ENCODE results near the gene ZC3H18. TPM values are rescaled to one million over a fixed set of nuclear protein-coding genes. Genes with fewer than 3 reads are reported as not detected.
A peak's percentile ranks its signal among the peaks of the same experiment; 100 is the strongest.

The ZC3H18 gene
- total RNA-seq, 1 experiment from 2014 or later, result 57.8 TPM

- H3K27me3 ChIP-seq (ENCODE audit: insufficient read depth, low read length), result peaks cover under 1% of the 10 kb centered on the region; the same call in 1 of the 2 replicates
- H3K4me1 ChIP-seq (ENCODE audit: control insufficient read depth in 1 of 2, insufficient read depth in 2 of 2, low read length in 2 of 2), result peaks cover 2 to 3% of the 10 kb centered on the region in 2 experiments
- no peaks in the 10 kb centered on the region for H4K20me1 ChIP-seq (ENCODE audit: insufficient read depth)
- no peak overlapping the region for H3K27ac ChIP-seq (ENCODE audit: low read depth, low read length)
- H3K4me3 ChIP-seq (replicated peaks in 1 of 2; ENCODE audit: low read depth in 1 of 2, low read length in 2 of 2), result no peak overlapping the region
- ChIA-PET RAD21 (ENCODE audit: low non-redundant PET in 1 of 2, low total read pairs in 2 of 2, uncharacterized antibody in 2 of 2, unreplicated experiment in 2 of 2) (no interaction called here), POLR2A (no interaction called here), CTCF (interaction anchor here (1.1 kb wide), 1 partner anchor 19 kb away, joined by 3 read pairs; no protein-coding TSS in a partner anchor)
- peaks cover 2% of the 10 kb centered on the region; the same call in 1 of the 2 replicates for H3K79me2 ChIP-seq (ENCODE audit: insufficient read depth, low read length)
- H2AFZ ChIP-seq (ENCODE audit: low read depth, low read length, poor library complexity, severe bottlenecking), result no peak overlapping the region
- no peak for DNase-seq (ENCODE audit: low read depth, low spot score)
- H3K9me2 ChIP-seq (ENCODE audit: insufficient read depth), result no peaks in the 10 kb centered on the region
- no peak overlapping the region for H3K4me2 ChIP-seq (ENCODE audit: low read length)
- H3K9ac ChIP-seq (ENCODE audit: low read length), result no peak overlapping the region
- TF ChIP-seq YY1 (IDR thresholded peaks at IDR 0.05; ENCODE audit: extremely low read depth, insufficient replicate concordance, low read depth, low read length) (no peak), POLR2A (IDR thresholded peaks at IDR 0.05; ENCODE audit: borderline replicate concordance, extremely low read depth, insufficient read depth, insufficient read length) (no peak), ZFX (IDR thresholded peaks at IDR 0.05) (no peak), CEBPB (IDR thresholded peaks at IDR 0.05; ENCODE audit: low read depth) (no peak), ELF1 (IDR thresholded peaks at IDR 0.05; ENCODE audit: borderline replicate concordance, low read depth) (no peak), JUND (IDR thresholded peaks at IDR 0.05) (no peak), RAD21 (IDR thresholded peaks at IDR 0.05; ENCODE audit: low read depth) (no peak), SP1 (IDR thresholded peaks at IDR 0.05; ENCODE audit: low read depth) (no peak)
- TF ChIP-seq, protein P1, sequence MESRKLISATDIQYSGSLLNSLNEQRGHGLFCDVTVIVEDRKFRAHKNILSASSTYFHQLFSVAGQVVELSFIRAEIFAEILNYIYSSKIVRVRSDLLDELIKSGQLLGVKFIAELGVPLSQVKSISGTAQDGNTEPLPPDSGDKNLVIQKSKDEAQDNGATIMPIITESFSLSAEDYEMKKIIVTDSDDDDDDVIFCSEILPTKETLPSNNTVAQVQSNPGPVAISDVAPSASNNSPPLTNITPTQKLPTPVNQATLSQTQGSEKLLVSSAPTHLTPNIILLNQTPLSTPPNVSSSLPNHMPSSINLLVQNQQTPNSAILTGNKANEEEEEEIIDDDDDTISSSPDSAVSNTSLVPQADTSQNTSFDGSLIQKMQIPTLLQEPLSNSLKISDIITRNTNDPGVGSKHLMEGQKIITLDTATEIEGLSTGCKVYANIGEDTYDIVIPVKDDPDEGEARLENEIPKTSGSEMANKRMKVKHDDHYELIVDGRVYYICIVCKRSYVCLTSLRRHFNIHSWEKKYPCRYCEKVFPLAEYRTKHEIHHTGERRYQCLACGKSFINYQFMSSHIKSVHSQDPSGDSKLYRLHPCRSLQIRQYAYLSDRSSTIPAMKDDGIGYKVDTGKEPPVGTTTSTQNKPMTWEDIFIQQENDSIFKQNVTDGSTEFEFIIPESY (IDR thresholded peaks at IDR 0.05; ENCODE audit: extremely low read depth, insufficient replicate concordance, low read length), result no peak
- BruUV-seq (replicated peaks), result no TSS peak
- ATAC-seq, result 0 out of 2 replicates have a peak, but pooled peaks have one; percentile 17
- intact Hi-C loops (cut with micrococcal nuclease), result no loop called here
- H3K36me3 ChIP-seq (ENCODE audit: control insufficient read depth in 1 of 2, insufficient read depth in 2 of 2, low read length in 2 of 2), result no peaks in the 10 kb centered on the region
- peaks cover 21% of the 10 kb centered on the region in 2 experiments; a peak in 3 of 4 replicates for H3K9me3 ChIP-seq (ENCODE audit: control insufficient read depth in 1 of 2, insufficient read depth in 1 of 2, low read depth in 1 of 2, low read length in 2 of 2)
Measured at GRCh38 chr16:88540346-88540977, 29.7 kb upstream of the ZC3H18 start.
